ENCODE measurements around the gene WNT3A. TPM values are rescaled to one million over a fixed set of nuclear protein-coding genes. Genes with fewer than 3 reads are reported as not detected.
A peak's percentile ranks its signal among the peaks of the same experiment; 100 is the strongest.

Gene WNT3A
- total and polyA plus RNA-seq, 4 donors, result 0.09 to 3.1 (median 1.9) TPM

- H3K4me3 ChIP-seq, result no peak overlapping the region
- peaks cover 0 to 1% (median 0%) of the 10 kb centered on the region in 5 donors for H3K4me1 ChIP-seq (ENCODE audit: control insufficient read depth in 5 of 5, insufficient read depth in 5 of 5, low read length in 5 of 5)
- peaks cover 0 to 6% (median 1%) of the 10 kb centered on the region in 4 donors for H3K9me3 ChIP-seq (ENCODE audit: control insufficient read depth in 4 of 4, insufficient read depth in 3 of 4, low read length in 3 of 4)
- DNase-seq, result peak; percentile 71 to 78 (median 77)
- no peak overlapping the region for H3K27ac ChIP-seq (ENCODE audit: low read depth in 1 of 2, low read length in 1 of 2)
- no peaks in the 10 kb centered on the region for H3K36me3 ChIP-seq (ENCODE audit: control insufficient read depth in 4 of 4, insufficient read depth in 4 of 4, low read length in 4 of 4)
- WGBS, 2 donors, result 20 to 22% methylated on average over 7 of the region's 7 CpGs
- peaks cover 0 to 20% (median 14%) of the 10 kb centered on the region in 3 donors for H3K27me3 ChIP-seq (ENCODE audit: control insufficient read depth in 3 of 3, insufficient read depth in 3 of 3, low read length in 2 of 3)
- no peak overlapping the region for H3K9ac ChIP-seq (ENCODE audit: insufficient read depth in 1 of 2, low read length in 2 of 2)
- ATAC-seq (ENCODE audit: insufficient read depth, low FRiP score), result peak; percentile 78
- TF ChIP-seq CTCF (IDR thresholded peaks at IDR 0.05; ENCODE audit: control extremely low read depth, extremely low read depth), result peak; percentile 69
Observed at GRCh38 chr1:227999056-227999930, 7.5 kb upstream of the WNT3A start.

DNA sequence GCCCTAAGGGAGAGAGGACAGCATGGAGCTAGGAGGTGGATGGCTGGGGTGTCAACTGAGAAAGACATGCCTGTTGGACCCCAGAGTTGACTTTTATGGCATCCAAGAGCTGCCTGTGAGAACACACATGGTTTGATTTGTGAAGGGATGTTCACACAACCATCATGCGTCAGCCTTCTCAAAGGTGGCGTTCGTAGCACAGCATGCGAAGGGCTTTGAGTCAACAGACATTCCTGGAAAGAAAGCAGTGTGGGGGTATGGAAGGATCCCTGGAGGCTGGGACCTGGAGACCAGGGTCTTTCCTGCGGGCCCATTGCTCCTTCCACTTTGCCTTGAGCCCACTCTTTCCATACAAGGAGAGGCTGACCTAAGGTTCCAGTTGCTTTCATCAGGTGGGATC is 6.4 kb upstream of the WNT3A start:
- Histone ChIP-seq H3K4me3 (no peak overlapping the region), H3K27ac (ENCODE audit: low read depth in 1 of 2, low read length in 1 of 2) (no peak overlapping the region), H3K9ac (ENCODE audit: insufficient read depth in 1 of 2, low read length in 2 of 2) (no peak overlapping the region), H3K4me1 (ENCODE audit: control insufficient read depth in 5 of 5, insufficient read depth in 5 of 5, low read length in 5 of 5) (no peaks in the 10 kb centered on the region), H3K9me3 (ENCODE audit: control insufficient read depth in 4 of 4, insufficient read depth in 3 of 4, low read length in 3 of 4) (peaks cover 0 to 5% (median 1%) of the 10 kb centered on the region in 4 donors), H3K27me3 (ENCODE audit: control insufficient read depth in 3 of 3, insufficient read depth in 3 of 3, low read length in 2 of 3) (peaks cover 0 to 31% (median 25%) of the 10 kb centered on the region in 3 donors), H3K36me3 (ENCODE audit: control insufficient read depth in 4 of 4, insufficient read depth in 4 of 4, low read length in 4 of 4) (no peaks in the 10 kb centered on the region)
- DNase-seq (no peak), ATAC-seq (ENCODE audit: insufficient read depth, low FRiP score) (no peak)
- 93 to 97% methylated on average over 5 of the region's 5 CpGs for WGBS, 2 donors
- TF ChIP-seq CTCF (IDR thresholded peaks at IDR 0.05; ENCODE audit: control extremely low read depth, extremely low read depth), result no peak

GRCh38 chr1:228000836-228001563 is 5.8 kb upstream of the WNT3A start:
- no peak for ATAC-seq (ENCODE audit: insufficient read depth, low FRiP score)
- Histone ChIP-seq H3K9ac (ENCODE audit: insufficient read depth in 1 of 2, low read length in 2 of 2) (no peak overlapping the region), H3K9me3 (ENCODE audit: control insufficient read depth in 4 of 4, insufficient read depth in 3 of 4, low read length in 3 of 4) (peaks cover 0 to 3% (median 1%) of the 10 kb centered on the region in 4 donors), H3K27ac (ENCODE audit: low read depth in 1 of 2, low read length in 1 of 2) (no peak overlapping the region), H3K4me3 (no peak overlapping the region), H3K4me1 (ENCODE audit: control insufficient read depth in 5 of 5, insufficient read depth in 5 of 5, low read length in 5 of 5) (no peaks in the 10 kb centered on the region), H3K27me3 (ENCODE audit: control insufficient read depth in 3 of 3, insufficient read depth in 3 of 3, low read length in 2 of 3) (peaks cover 0 to 37% (median 30%) of the 10 kb centered on the region in 3 donors), H3K36me3 (ENCODE audit: control insufficient read depth in 4 of 4, insufficient read depth in 4 of 4, low read length in 4 of 4) (no peaks in the 10 kb centered on the region)
- 86 to 87% methylated on average over 13 of the region's 13 CpGs for WGBS, 2 donors
- no peak for TF ChIP-seq CTCF (IDR thresholded peaks at IDR 0.05; ENCODE audit: control extremely low read depth, extremely low read depth)
- DNase-seq, result no peak

Measured in lung (tissue), 12 donors.